SH-SY5Y (cell line): ENCODE measurements around the gene AHRR.

ENCODE experiments used
- GATA2 ChIP-seq: IDR thresholded peaks from 2 replicates; pipeline ENCODE4 v1.6.1; 2011; ENCODE audit warnings: mild to moderate bottlenecking, low read depth, low read length
- GATA3 ChIP-seq: IDR thresholded peaks from 2 replicates; pipeline ENCODE4 v1.6.1; 2011; ENCODE audit warnings: low read depth, mild to moderate bottlenecking, low read length, moderate library complexity

DNA sequence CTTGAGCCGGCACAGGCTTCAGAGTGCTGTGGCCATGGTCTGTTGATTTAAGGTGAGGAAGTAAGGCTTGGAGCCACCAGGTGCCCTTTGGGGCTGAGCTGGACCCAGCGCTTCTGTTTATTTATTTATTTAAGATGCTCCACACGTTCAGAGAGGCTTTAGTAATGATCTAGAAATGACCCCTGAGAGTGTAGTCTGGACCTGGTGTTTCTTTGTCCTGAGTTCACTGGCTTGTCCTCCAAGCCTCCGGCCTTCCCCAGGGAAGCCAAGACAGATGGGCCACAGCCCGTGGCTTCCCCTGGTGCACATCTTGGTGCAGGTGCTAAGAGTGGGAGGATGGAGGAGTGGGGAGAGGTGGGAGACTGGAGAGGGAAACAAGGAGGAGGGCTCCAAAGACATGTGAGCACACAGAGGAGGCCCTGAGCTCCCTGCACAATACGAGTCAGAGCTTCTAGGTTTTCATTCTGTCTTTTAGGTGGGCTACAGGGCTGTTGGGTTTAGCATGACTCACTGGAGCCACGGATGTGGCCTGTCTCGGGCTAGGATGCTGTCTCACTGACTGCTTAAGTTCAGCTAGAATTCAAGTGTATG lies 56.9 kb downstream of the AHRR start:
- no peak for TF ChIP-seq GATA2
- TF ChIP-seq GATA3, result no peak
